Neural progenitor cell (in vitro differentiated cells): ENCODE measurements around the gene PIP5K1B. TPM values are rescaled to one million over a fixed set of nuclear protein-coding genes. Genes with fewer than 3 reads are reported as not detected.

Source experiments
- DNase-seq: peaks from one replicate; pipeline ENCODE4 v3.0.0-alpha.2; 2016; ENCODE audit warnings: low spot score
- H2AFZ ChIP-seq: fragments of 200-600 bp; sonication (generic); replicated peaks from 2 replicates; pipeline ENCODE4 v1.6.1; 2016; ENCODE audit warnings: antibody characterized with exemption
- H3F3A ChIP-seq: fragments of 200-600 bp; sonication (generic); 2 replicates; pipeline ENCODE4 v1.6.1; 2016; ENCODE audit warnings: antibody characterized with exemption, low read depth
- H3K27ac ChIP-seq: fragments of 200-600 bp; sonication (generic); 2 replicates; pipeline ENCODE4 v1.5.1; 2016; ENCODE audit warnings: mild to moderate bottlenecking
- H3K27me3 ChIP-seq: fragments of 200-600 bp; sonication (generic); 2 replicates; pipeline ENCODE4 v1.6.1; 2016; ENCODE audit warnings: mild to moderate bottlenecking, moderate library complexity
- H3K36me3 ChIP-seq: fragments of 200-600 bp; sonication (generic); 2 replicates; pipeline ENCODE4 v1.5.1; 2016
- H3K4me1 ChIP-seq: fragments of 200-600 bp; sonication (generic); 2 replicates; pipeline ENCODE4 v1.6.1; 2016; ENCODE audit warnings: mixed run types
- H3K4me2 ChIP-seq: fragments of 200-600 bp; sonication (generic); 2 replicates; pipeline ENCODE4 v1.6.1; 2016
- H3K4me3 ChIP-seq: fragments of 200-600 bp; sonication (generic); 2 replicates; pipeline ENCODE4 v1.5.1; 2016
- H3K79me2 ChIP-seq: fragments of 200-600 bp; sonication (generic); 2 replicates; pipeline ENCODE4 v1.6.1; 2016; ENCODE audit warnings: low read depth
- H3K9ac ChIP-seq: fragments of 200-600 bp; sonication (generic); 2 replicates; pipeline ENCODE4 v1.6.1; 2016
- H3K9me3 ChIP-seq: fragments of 200-600 bp; sonication (generic); 2 replicates; pipeline ENCODE4 v1.5.1; 2016; ENCODE audit warnings: low read depth
- H4K20me1 ChIP-seq: fragments of 200-600 bp; sonication (generic); 2 replicates; pipeline ENCODE4 v1.6.1; 2016; ENCODE audit warnings: low read depth
- H3K27ac Mint-ChIP-seq: 3 replicates; pipeline ENCODE4 v1.8.0; 2021; ENCODE audit warnings: mixed read lengths
- H3K27me3 Mint-ChIP-seq: 2 replicates; pipeline ENCODE4 v1.8.0; 2022; ENCODE audit warnings: low read depth, mild to moderate bottlenecking, inconsistent platforms, moderate library complexity, mixed read lengths; ENCODE audit not compliant: insufficient read depth
- H3K36me3 Mint-ChIP-seq: 3 replicates; pipeline ENCODE4 v1.8.0; 2021; ENCODE audit warnings: mixed read lengths
- H3K4me1 Mint-ChIP-seq: 3 replicates; pipeline ENCODE4 v1.8.0; 2021; ENCODE audit warnings: mixed read lengths
- H3K4me3 Mint-ChIP-seq: 3 replicates; pipeline ENCODE4 v1.8.0; 2021; ENCODE audit warnings: mild to moderate bottlenecking, moderate library complexity, mixed read lengths
- H3K9me3 Mint-ChIP-seq: 3 replicates; pipeline ENCODE4 v1.8.0; 2020; ENCODE audit warnings: mixed read lengths
- EZH2 ChIP-seq: fragments of 200-600 bp; sonication (generic); IDR thresholded peaks from 2 replicates; pipeline ENCODE4 v1.6.1; 2017; ENCODE audit warnings: antibody characterized with exemption, mild to moderate bottlenecking, moderate library complexity
- EZH2phosphoT487 ChIP-seq: fragments of 200-600 bp; sonication (generic); IDR thresholded peaks from 2 replicates; pipeline ENCODE4 v1.6.1; 2017; ENCODE audit warnings: antibody characterized with exemption
- total RNA-seq: library from RNA; depleted of rRNA; stranded (reverse); fragments of >200 nt; gene quantifications from 2 replicates; pipeline ENCODE4 v1.2.3, GENCODE V29; 2015; ENCODE audit warnings: low replicate concordance
- TF ChIP-seq, protein P1 (sequence below): fragments of 200-600 bp; sonication (generic); IDR thresholded peaks from 2 replicates; pipeline ENCODE4 v1.5.1; 2017; ENCODE audit warnings: antibody characterized with exemption, mild to moderate bottlenecking

The PIP5K1B gene
- total RNA-seq, 1 donor from 2014 or later, result 3.2 TPM

DNA sequence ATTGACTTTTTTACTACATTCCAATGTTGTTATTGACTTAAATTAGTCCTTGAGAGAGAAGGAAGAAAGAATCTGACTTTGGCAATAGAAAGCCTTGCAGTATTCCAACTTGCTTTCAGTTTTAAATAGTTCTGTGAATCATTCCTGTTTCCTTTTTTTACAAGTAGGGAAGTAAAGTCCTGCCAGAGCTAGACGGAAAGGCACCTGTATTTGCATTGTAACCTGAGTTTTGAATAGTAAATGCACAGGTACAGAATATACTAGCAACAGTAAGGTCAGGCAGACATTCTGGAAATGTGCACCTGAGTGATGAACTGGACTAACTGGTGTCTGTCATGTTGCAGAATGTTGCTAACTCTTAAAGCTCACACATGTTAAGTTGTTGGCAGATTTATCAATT is 208.0 kb downstream of the PIP5K1B start:
- H2AFZ ChIP-seq, result no peak overlapping the region
- no peak overlapping the region for H3K9ac ChIP-seq
- H3K9me3 ChIP-seq, result no peaks in the 10 kb centered on the region
- H3K79me2 ChIP-seq, result no peaks in the 10 kb centered on the region
- H4K20me1 ChIP-seq, result no peaks in the 10 kb centered on the region
- H3K9me3 Mint-ChIP-seq, result no peaks in the 10 kb centered on the region
- no peak for DNase-seq
- no peaks in the 10 kb centered on the region for H3K27me3 ChIP-seq
- H3K4me1 Mint-ChIP-seq, result no peaks in the 10 kb centered on the region
- H3K27ac Mint-ChIP-seq, result no peak overlapping the region
- no peak overlapping the region for H3K27ac ChIP-seq
- H3K36me3 Mint-ChIP-seq, result peaks cover 6% of the 10 kb centered on the region
- H3K4me2 ChIP-seq, result no peak overlapping the region
- peaks cover 3% of the 10 kb centered on the region for H3K27me3 Mint-ChIP-seq
- no peaks in the 10 kb centered on the region for H3K4me1 ChIP-seq
- H3K4me3 ChIP-seq, result no peak overlapping the region
- no peaks in the 10 kb centered on the region for H3K36me3 ChIP-seq
- no peaks in the 10 kb centered on the region for H3F3A ChIP-seq
- H3K4me3 Mint-ChIP-seq, result no peak overlapping the region
- TF ChIP-seq EZH2phosphoT487 (no peak), EZH2 (no peak)
- TF ChIP-seq, protein P1, sequence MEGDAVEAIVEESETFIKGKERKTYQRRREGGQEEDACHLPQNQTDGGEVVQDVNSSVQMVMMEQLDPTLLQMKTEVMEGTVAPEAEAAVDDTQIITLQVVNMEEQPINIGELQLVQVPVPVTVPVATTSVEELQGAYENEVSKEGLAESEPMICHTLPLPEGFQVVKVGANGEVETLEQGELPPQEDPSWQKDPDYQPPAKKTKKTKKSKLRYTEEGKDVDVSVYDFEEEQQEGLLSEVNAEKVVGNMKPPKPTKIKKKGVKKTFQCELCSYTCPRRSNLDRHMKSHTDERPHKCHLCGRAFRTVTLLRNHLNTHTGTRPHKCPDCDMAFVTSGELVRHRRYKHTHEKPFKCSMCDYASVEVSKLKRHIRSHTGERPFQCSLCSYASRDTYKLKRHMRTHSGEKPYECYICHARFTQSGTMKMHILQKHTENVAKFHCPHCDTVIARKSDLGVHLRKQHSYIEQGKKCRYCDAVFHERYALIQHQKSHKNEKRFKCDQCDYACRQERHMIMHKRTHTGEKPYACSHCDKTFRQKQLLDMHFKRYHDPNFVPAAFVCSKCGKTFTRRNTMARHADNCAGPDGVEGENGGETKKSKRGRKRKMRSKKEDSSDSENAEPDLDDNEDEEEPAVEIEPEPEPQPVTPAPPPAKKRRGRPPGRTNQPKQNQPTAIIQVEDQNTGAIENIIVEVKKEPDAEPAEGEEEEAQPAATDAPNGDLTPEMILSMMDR, result no peak

DNA sequence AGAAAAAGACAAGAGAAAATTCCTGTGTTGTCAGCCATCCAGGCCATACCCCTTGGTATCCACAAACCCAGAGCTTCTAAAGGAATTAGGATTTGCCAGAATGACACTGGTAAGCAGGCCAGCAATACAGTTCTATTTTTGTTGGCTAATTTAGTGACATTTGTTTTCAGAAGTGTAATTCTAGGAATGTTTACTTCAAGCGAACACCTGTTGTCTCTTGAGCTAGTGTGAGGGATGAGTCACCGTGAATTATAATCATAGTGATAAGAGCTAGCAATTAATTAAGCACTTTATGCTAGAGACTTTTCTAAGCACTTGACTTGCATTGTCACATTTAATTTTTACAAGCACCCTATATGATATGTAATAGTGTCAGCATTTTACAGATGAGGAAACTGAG is 209.7 kb downstream of the PIP5K1B start:
- H3K79me2 ChIP-seq, result no peaks in the 10 kb centered on the region
- Mint-ChIP-seq H3K4me3 (no peak overlapping the region), H3K36me3 (peaks cover 10% of the 10 kb centered on the region), H3K4me1 (no peaks in the 10 kb centered on the region), H3K9me3 (no peaks in the 10 kb centered on the region), H3K27me3 (peaks cover 3% of the 10 kb centered on the region), H3K27ac (no peak overlapping the region)
- no peak overlapping the region for H2AFZ ChIP-seq
- H3K4me1 ChIP-seq, result no peaks in the 10 kb centered on the region
- H3K9ac ChIP-seq, result no peak overlapping the region
- no peak for TF ChIP-seq EZH2
- H3K27ac ChIP-seq, result no peak overlapping the region
- H3K27me3 ChIP-seq, result no peaks in the 10 kb centered on the region
- H3K4me2 ChIP-seq, result no peak overlapping the region
- no peaks in the 10 kb centered on the region for H3F3A ChIP-seq
- no peaks in the 10 kb centered on the region for H4K20me1 ChIP-seq
- no peaks in the 10 kb centered on the region for H3K9me3 ChIP-seq
- DNase-seq, result no peak
- no peaks in the 10 kb centered on the region for H3K36me3 ChIP-seq
- H3K4me3 ChIP-seq, result no peak overlapping the region

DNA sequence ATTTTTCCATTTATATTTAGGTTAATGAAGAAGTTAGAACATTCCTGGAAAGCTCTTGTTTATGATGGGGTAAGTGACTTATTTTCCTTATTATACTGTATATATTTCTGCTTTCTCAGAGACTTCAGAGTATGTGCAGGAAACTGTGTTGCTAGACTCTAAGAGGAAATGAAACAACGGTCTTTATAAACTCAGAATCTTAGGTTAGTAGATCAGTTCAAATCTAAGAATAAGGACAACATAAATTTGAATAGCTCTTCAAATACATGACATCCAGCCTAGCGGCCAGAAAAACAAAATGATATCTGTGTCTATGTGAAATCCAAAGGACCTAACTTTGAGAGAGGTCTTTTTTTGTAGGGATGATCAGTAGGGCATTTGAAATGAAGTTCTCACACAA is 214.6 kb downstream of the PIP5K1B start:
- no peak overlapping the region for H3K4me3 ChIP-seq
- no peak for TF ChIP-seq EZH2phosphoT487
- TF ChIP-seq, protein P1, result no peak
- TF ChIP-seq EZH2, result no peak
- no peaks in the 10 kb centered on the region for H3K9me3 Mint-ChIP-seq
- no peaks in the 10 kb centered on the region for H3K9me3 ChIP-seq
- no peaks in the 10 kb centered on the region for H3K36me3 ChIP-seq
- peaks cover 6% of the 10 kb centered on the region for H3K27me3 Mint-ChIP-seq
- H3K4me2 ChIP-seq, result no peak overlapping the region
- H3K27me3 ChIP-seq, result no peaks in the 10 kb centered on the region
- H2AFZ ChIP-seq, result no peak overlapping the region
- H3K27ac Mint-ChIP-seq, result no peak overlapping the region
- no peak for DNase-seq
- H3K4me1 Mint-ChIP-seq, result no peaks in the 10 kb centered on the region
- H3K4me3 Mint-ChIP-seq, result no peak overlapping the region
- no peaks in the 10 kb centered on the region for H3K4me1 ChIP-seq
- no peaks in the 10 kb centered on the region for H4K20me1 ChIP-seq
- H3K9ac ChIP-seq, result no peak overlapping the region
- peaks cover 24% of the 10 kb centered on the region for H3K36me3 Mint-ChIP-seq
- no peaks in the 10 kb centered on the region for H3K79me2 ChIP-seq
- H3F3A ChIP-seq, result no peaks in the 10 kb centered on the region
- no peak overlapping the region for H3K27ac ChIP-seq

DNA sequence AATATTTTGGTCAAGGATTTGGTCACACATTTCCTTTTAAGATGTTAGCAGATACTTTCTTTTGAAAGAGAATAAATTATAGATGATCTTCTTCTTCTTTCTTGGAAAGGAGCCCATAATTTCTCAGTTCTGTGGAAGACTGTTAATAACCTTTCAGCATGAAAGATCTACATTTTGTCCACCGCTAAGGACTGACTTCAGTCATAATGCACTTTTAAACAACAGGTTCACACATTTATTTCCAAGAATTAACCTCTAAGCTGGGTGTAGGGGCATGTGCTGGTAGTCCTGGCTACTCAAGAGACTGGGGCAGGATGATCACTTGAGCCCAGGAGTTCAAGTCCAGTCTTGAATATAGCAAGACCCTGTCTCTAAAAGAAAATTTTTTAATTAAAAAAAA is 215.9 kb downstream of the PIP5K1B start:
- Histone ChIP-seq H3K4me1 (no peaks in the 10 kb centered on the region), H4K20me1 (no peaks in the 10 kb centered on the region), H3F3A (no peaks in the 10 kb centered on the region), H2AFZ (no peak overlapping the region), H3K9ac (no peak overlapping the region), H3K4me2 (no peak overlapping the region), H3K27ac (no peak overlapping the region), H3K79me2 (no peaks in the 10 kb centered on the region), H3K36me3 (no peaks in the 10 kb centered on the region), H3K4me3 (no peak overlapping the region), H3K27me3 (no peaks in the 10 kb centered on the region), H3K9me3 (no peaks in the 10 kb centered on the region)
- Mint-ChIP-seq H3K4me3 (no peak overlapping the region), H3K9me3 (no peaks in the 10 kb centered on the region), H3K27ac (no peak overlapping the region), H3K27me3 (peaks cover 3% of the 10 kb centered on the region), H3K4me1 (no peaks in the 10 kb centered on the region), H3K36me3 (peaks cover 21% of the 10 kb centered on the region)
- TF ChIP-seq, protein P1, result no peak
- TF ChIP-seq EZH2, result no peak
- no peak for DNase-seq
